Midbrain (tissue), 1 donor: ENCODE results near the gene SPOUT1.
"Not testable (repeated sequence)": the region's sequence is repeated elsewhere in the genome, so short reads cannot be mapped to it uniquely, and the experiment has no call there.

Experiments used
- DNase-seq: peaks from one replicate; lab custom pipeline; 2025; lab: John Stamatoyannopoulos, UW

The SPOUT1 gene

GRCh38 chr9:128829477-128830251 is at the start of gene SPOUT1:
Gene SPOUT1, minus strand, starts transcription at chr9:128829794. Its CDS starts 14 bp downstream, at chr9:128829780.
- DNase-seq, result peak; percentile 96

- no peak for DNase-seq
Measured at GRCh38 chr9:128877852-128878251, 48.3 kb upstream of the SPOUT1 start.

GRCh38 chr9:128870941-128871265 is 41.3 kb upstream of the SPOUT1 start:
- not testable (repeated sequence) for DNase-seq

- DNase-seq, result no peak
Measured at GRCh38 chr9:128870128-128870940, 40.7 kb upstream of the SPOUT1 start.

GRCh38 chr9:128863647-128864046 is 34.1 kb upstream of the SPOUT1 start:
- peak; percentile 56 for DNase-seq

- no peak for DNase-seq
Measured at GRCh38 chr9:128862401-128862851, 32.8 kb upstream of the SPOUT1 start.

GRCh38 chr9:128861501-128861900 is 31.9 kb upstream of the SPOUT1 start:
- no peak for DNase-seq

GRCh38 chr9:128860937-128861336 is 31.3 kb upstream of the SPOUT1 start:
- DNase-seq, result no peak

GRCh38 chr9:128858476-128858875 is 28.9 kb upstream of the SPOUT1 start:
- not testable (repeated sequence) for DNase-seq

GRCh38 chr9:128854454-128854853 is 24.9 kb upstream of the SPOUT1 start:
- DNase-seq, result not testable (repeated sequence)

- DNase-seq, result not testable (repeated sequence)
Measured at GRCh38 chr9:128852646-128853045, 23.1 kb upstream of the SPOUT1 start.

GRCh38 chr9:128851779-128852600 is 22.4 kb upstream of the SPOUT1 start:
- peak; percentile 46 for DNase-seq

- DNase-seq, result not testable (repeated sequence)
Measured at GRCh38 chr9:128851024-128851423, 21.4 kb upstream of the SPOUT1 start.

- no peak for DNase-seq
Measured at GRCh38 chr9:128847803-128848202, 18.2 kb upstream of the SPOUT1 start.

GRCh38 chr9:128846680-128847030 is 17.1 kb upstream of the SPOUT1 start:
- DNase-seq, result no peak

- DNase-seq, result no peak
Measured at GRCh38 chr9:128845186-128845931, 15.8 kb upstream of the SPOUT1 start.

GRCh38 chr9:128843171-128843570 is 13.6 kb upstream of the SPOUT1 start:
- not testable (repeated sequence) for DNase-seq

GRCh38 chr9:128841694-128842492 is 12.3 kb upstream of the SPOUT1 start:
- no peak for DNase-seq

GRCh38 chr9:128840524-128840923 is 10.9 kb upstream of the SPOUT1 start:
- no peak for DNase-seq

GRCh38 chr9:128838338-128838737 is 8.7 kb upstream of the SPOUT1 start:
- DNase-seq, result no peak
